Coronary artery (tissue), 2 donors: ENCODE results near the gene INTS3.

Experiments used
- DNase-seq: peaks from one replicate; pipeline ENCODE4 v3.0.0-alpha.2; 2017; ENCODE audit warnings: low spot score
- H3K27ac ChIP-seq, 2 donors: fragments of 200-600 bp; sonication (generic); one replicate each; pipeline ENCODE4 v1.5.1; 2016 to 2019
- H3K4me3 ChIP-seq: fragments of 200-600 bp; sonication (generic); 2 replicates; pipeline ENCODE4 v1.5.1; 2016; ENCODE audit warnings: mild to moderate bottlenecking, moderate library complexity
- CTCF ChIP-seq: fragments of 200-600 bp; sonication (generic); IDR thresholded peaks from one replicate; pipeline ENCODE4 v1.5.1; 2019; ENCODE audit warnings: antibody characterized with exemption

Gene INTS3

GRCh38 chr1:153693466-153693865, 34.4 kb upstream of the INTS3 start:
- Histone ChIP-seq H3K27ac (no peak overlapping the region), H3K4me3 (no peak overlapping the region)
- no peak for TF ChIP-seq CTCF
- no peak for DNase-seq

GRCh38 chr1:153696741-153697140, 31.1 kb upstream of the INTS3 start:
- peak overlapping the region; percentile 79 to 90 for H3K27ac ChIP-seq
- no peak for DNase-seq
- no peak for TF ChIP-seq CTCF

GRCh38 chr1:153697191-153698019, 30.4 kb upstream of the INTS3 start:
- peak; percentile 82 for DNase-seq
- peak overlapping the region; percentile 79 to 90 for H3K27ac ChIP-seq
- peak overlapping the region; percentile 52 for H3K4me3 ChIP-seq
- TF ChIP-seq CTCF: no peak

More at GRCh38 chr1:153696741-153697140, 31.1 kb upstream of the INTS3 start:
- no peak overlapping the region for H3K4me3 ChIP-seq

- H3K27ac ChIP-seq: peak overlapping the region; percentile 79 to 90
- TF ChIP-seq CTCF: no peak
- peak; percentile 88 for DNase-seq
- H3K4me3 ChIP-seq: peak overlapping the region; percentile 52
These were observed 29.6 kb upstream of the INTS3 start for GRCh38 chr1:153698020-153698922.

- H3K27ac ChIP-seq: peak overlapping the region; percentile 79
- TF ChIP-seq CTCF: no peak
- no peak for DNase-seq
- no peak overlapping the region for H3K4me3 ChIP-seq
These were observed 28.7 kb upstream of the INTS3 start for GRCh38 chr1:153698923-153699714.

- no peak overlapping the region for H3K4me3 ChIP-seq
- no peak for TF ChIP-seq CTCF
- peak overlapping the region; percentile 79 for H3K27ac ChIP-seq
- DNase-seq: no peak
These were observed 28.1 kb upstream of the INTS3 start for GRCh38 chr1:153699768-153700167.
